ENCODE measurements around the gene ATP10B.

The ATP10B gene

DNA sequence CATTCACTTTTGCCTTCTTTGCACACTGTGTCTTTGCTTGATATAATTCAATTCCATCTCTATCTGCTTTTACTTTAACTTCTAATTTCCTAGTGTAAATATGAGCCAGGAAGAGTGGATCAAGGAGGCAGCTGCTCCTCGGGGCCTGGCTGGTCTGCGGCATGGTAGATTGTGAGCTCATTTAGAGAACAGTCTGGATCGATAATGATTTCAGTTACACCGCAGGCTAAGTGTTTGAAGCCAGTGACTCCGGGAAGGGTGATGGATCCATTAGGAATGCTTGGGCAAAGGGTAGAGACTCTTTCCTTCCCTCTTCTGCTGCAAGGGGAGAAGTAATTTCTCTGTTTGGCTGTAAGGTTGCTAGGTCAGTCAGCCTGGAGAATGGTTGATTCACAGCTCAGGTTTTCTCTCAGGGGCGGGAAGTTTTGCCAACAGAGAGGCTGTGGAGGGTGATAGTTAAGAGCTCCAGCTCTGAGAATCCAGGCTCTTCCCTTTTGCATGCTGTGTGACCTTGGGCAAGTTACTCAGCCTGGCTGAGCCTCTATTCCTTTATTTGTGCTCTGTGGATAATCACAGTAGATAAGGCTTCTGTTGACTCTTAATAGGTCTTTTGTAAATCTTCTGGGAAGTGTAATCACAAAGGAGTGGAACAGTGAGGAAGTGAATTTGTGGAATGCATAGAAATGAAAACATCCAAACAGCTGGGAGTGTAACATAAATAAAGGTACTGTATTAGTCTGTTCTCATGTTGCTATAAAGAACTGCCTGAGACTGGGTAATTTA lies 331.2 kb downstream of the ATP10B start:
- Histone ChIP-seq H3K4me3 (ENCODE audit: low read depth, low read length) (no peak overlapping the region), H2AFZ (no peak overlapping the region), H3K27ac (no peak overlapping the region), H3K79me2 (no peaks in the 10 kb centered on the region), H3K9me3 (ENCODE audit: control insufficient read depth, low read length) (no peaks in the 10 kb centered on the region), H3K36me3 (ENCODE audit: control insufficient read depth, insufficient read depth, low read length) (no peaks in the 10 kb centered on the region), H3K4me1 (no peaks in the 10 kb centered on the region), H3K4me2 (ENCODE audit: low read length) (no peak overlapping the region), H3K27me3 (ENCODE audit: control insufficient read depth, insufficient read depth, low read length) (no peaks in the 10 kb centered on the region), H3K9ac (no peak overlapping the region)
- TF ChIP-seq, protein P1, sequence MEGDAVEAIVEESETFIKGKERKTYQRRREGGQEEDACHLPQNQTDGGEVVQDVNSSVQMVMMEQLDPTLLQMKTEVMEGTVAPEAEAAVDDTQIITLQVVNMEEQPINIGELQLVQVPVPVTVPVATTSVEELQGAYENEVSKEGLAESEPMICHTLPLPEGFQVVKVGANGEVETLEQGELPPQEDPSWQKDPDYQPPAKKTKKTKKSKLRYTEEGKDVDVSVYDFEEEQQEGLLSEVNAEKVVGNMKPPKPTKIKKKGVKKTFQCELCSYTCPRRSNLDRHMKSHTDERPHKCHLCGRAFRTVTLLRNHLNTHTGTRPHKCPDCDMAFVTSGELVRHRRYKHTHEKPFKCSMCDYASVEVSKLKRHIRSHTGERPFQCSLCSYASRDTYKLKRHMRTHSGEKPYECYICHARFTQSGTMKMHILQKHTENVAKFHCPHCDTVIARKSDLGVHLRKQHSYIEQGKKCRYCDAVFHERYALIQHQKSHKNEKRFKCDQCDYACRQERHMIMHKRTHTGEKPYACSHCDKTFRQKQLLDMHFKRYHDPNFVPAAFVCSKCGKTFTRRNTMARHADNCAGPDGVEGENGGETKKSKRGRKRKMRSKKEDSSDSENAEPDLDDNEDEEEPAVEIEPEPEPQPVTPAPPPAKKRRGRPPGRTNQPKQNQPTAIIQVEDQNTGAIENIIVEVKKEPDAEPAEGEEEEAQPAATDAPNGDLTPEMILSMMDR (IDR thresholded peaks at IDR 0.05), result no peak

DNA sequence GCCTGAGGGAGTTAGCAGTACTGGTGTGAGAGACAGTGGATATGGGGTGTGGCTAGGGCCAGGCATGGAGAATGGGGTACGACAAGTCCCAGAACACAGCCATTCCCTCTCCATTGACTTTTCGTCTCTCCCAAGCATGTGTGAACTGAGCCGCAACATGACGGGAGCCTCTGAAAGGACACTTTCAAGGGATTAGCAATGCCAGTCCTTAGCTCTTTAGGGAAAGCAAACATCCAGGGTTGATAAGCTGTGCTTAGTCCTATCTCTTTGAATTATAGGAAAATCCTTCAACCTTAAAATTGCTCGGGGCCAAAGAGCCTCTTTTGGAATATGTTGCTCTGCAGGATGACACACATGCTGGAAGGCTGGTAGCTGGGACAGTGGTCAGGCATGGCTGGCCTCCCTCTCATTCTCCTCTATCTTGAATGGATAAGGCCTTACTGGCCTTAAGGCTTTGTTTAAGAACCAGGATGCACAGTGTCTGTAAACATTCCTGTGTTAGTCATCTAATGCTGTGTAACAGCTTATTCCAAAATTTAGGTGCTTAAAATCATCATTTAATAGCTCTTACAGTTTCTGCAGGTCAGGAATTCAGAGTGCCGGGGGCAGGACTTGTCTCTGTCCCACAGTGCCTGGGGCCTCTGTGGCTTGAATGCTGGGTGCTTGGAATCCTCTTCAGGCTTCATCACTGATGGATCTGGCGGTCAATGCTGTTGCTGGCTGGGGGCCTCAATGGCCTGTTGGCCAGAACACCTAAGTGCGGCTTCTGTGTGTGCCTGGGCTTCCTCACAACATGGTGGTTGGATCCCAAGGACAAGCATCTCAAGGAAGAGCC lies 335.1 kb downstream of the ATP10B start:
- TF ChIP-seq, protein P1 (IDR thresholded peaks at IDR 0.05), result no peak
- H2AFZ ChIP-seq, result no peak overlapping the region

DNA sequence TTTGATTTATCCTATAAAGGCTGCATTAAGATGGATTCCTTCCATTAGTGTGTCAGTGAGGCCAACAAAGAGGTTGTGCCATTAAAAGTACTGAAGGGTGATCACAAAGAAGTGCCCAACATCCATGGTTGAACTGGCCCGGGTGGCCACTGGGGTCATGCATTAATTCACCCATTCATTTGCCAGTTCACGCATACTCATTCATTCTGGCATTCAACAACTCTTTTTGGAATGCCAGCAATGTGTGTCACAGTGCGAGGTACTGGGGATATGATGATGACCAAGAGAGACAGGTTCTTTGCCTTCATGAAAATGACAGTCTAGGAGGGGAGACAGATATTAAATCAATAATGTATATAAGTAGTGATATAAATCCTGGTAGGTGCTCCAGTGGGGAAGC lies 337.1 kb downstream of the ATP10B start:
- TF ChIP-seq, protein P1 (IDR thresholded peaks at IDR 0.05), result no peak
- Histone ChIP-seq H3K27me3 (ENCODE audit: control insufficient read depth, insufficient read depth, low read length) (no peaks in the 10 kb centered on the region), H3K79me2 (no peaks in the 10 kb centered on the region), H3K36me3 (ENCODE audit: control insufficient read depth, insufficient read depth, low read length) (no peaks in the 10 kb centered on the region), H3K4me3 (ENCODE audit: low read depth, low read length) (no peak overlapping the region), H3K9ac (no peak overlapping the region), H3K9me3 (ENCODE audit: control insufficient read depth, low read length) (no peaks in the 10 kb centered on the region), H2AFZ (no peak overlapping the region), H3K27ac (no peak overlapping the region), H3K4me2 (ENCODE audit: low read length) (no peak overlapping the region), H3K4me1 (no peaks in the 10 kb centered on the region)

More for the DNA sequence above, 335.1 kb downstream of the ATP10B start:
- Histone ChIP-seq H3K4me1 (no peaks in the 10 kb centered on the region), H3K27me3 (ENCODE audit: control insufficient read depth, insufficient read depth, low read length) (no peaks in the 10 kb centered on the region), H3K4me2 (ENCODE audit: low read length) (no peak overlapping the region), H3K36me3 (ENCODE audit: control insufficient read depth, insufficient read depth, low read length) (no peaks in the 10 kb centered on the region), H3K79me2 (no peaks in the 10 kb centered on the region), H3K4me3 (ENCODE audit: low read depth, low read length) (no peak overlapping the region), H3K9me3 (ENCODE audit: control insufficient read depth, low read length) (no peaks in the 10 kb centered on the region), H3K9ac (no peak overlapping the region), H3K27ac (no peak overlapping the region)

DNA sequence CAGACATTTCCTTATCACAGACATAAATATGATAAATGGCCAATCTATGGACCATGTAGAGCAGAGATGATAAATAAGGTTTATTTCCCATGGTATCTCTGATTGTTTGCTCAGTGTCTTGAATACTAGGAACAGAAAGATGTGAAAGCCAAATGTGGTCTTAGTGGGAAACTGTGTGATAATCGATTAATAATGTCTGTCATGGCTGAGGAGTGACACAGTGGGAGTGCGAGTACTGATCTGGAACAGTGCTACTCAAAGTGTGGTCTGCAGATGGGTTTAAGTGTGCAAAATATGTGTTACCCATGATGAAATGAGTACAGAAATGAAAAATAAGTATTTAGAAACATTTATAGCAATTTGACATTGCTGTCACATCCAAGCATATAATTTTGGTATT lies 337.8 kb downstream of the ATP10B start:
- Histone ChIP-seq H3K79me2 (no peaks in the 10 kb centered on the region), H3K27ac (no peak overlapping the region), H3K9ac (no peak overlapping the region), H2AFZ (no peak overlapping the region), H3K36me3 (ENCODE audit: control insufficient read depth, insufficient read depth, low read length) (no peaks in the 10 kb centered on the region), H3K4me1 (no peaks in the 10 kb centered on the region), H3K4me2 (ENCODE audit: low read length) (no peak overlapping the region), H3K9me3 (ENCODE audit: control insufficient read depth, low read length) (no peaks in the 10 kb centered on the region), H3K4me3 (ENCODE audit: low read depth, low read length) (no peak overlapping the region), H3K27me3 (ENCODE audit: control insufficient read depth, insufficient read depth, low read length) (no peaks in the 10 kb centered on the region)
- TF ChIP-seq, protein P1 (IDR thresholded peaks at IDR 0.05), result no peak
